Endothelial cell of umbilical vein (primary cell): Measurements from ENCODE around the gene ITPRID2. TPM values are rescaled to one million over a fixed set of nuclear protein-coding genes. Genes with fewer than 3 reads are reported as not detected.

Experiments
- BruUV-seq: library from RNA; stranded (reverse); fragments of 400-500 nt; replicated peaks from 2 replicates; lab custom pipeline; 2021; lab: Mats Ljungman, UMichigan
- CTCF ChIA-PET: fragments of 300-600, 350-600 bp; sonication (Branson Sonifier 250); formaldehyde crosslinking; loops from one replicate; lab custom pipeline; 2021; ENCODE audit warnings: antibody characterized with exemption, inconsistent platforms; lab: Charles Lee
- POLR2A ChIA-PET: fragments of 300-600, 350-600 bp; sonication (Branson Sonifier 250); formaldehyde crosslinking; loops from one replicate; lab custom pipeline; 2021; ENCODE audit warnings: antibody characterized with exemption, inconsistent platforms; lab: Charles Lee
- DNase-seq: peaks from one replicate; pipeline ENCODE4 v3.0.0-alpha.2; 2011; ENCODE audit warnings: low read depth, low spot score
- FAIRE-seq: peaks from 2 replicates; lab custom pipeline; 2011; peaks lifted over from hg19 to GRCh38; lab: Jason Lieb, UNC
- H2AFZ ChIP-seq: 2 replicates; pipeline ENCODE4 v1.6.0; 2012; ENCODE audit warnings: low read depth, low read length, control low read depth, inconsistent platforms
- H3K27ac ChIP-seq: 2 replicates; pipeline ENCODE4 v1.5.1; 2011; ENCODE audit warnings: low read depth, mild to moderate bottlenecking, control low read depth, low read length, moderate library complexity; ENCODE audit not compliant: insufficient read depth
- H3K27me3 ChIP-seq, 2 experiments: 2 replicates each; pipeline versions ENCODE4 v1.6.0 to v1.6.1; 2011; ENCODE audit warnings: low read length in 2 of 2, mixed read lengths in 1 of 2; ENCODE audit not compliant: control insufficient read depth in 2 of 2, insufficient read depth in 2 of 2
- H3K36me3 ChIP-seq, 2 experiments: 2 replicates in 1 of 2; 3 replicates in 1 of 2; pipeline ENCODE4 v1.5.1; 2011; ENCODE audit warnings: low read length in 2 of 2, mild to moderate bottlenecking in 1 of 2, moderate library complexity in 1 of 2; ENCODE audit not compliant: control insufficient read depth in 2 of 2, insufficient read depth in 2 of 2; ENCODE audit errors: extremely low read depth in 1 of 2
- H3K4me1 ChIP-seq: 3 replicates; pipeline ENCODE4 v1.5.1; 2011; ENCODE audit warnings: mild to moderate bottlenecking, low read length; ENCODE audit not compliant: control insufficient read depth, insufficient read depth; ENCODE audit errors: extremely low read depth
- H3K4me2 ChIP-seq: 2 replicates; pipeline ENCODE4 v1.6.1; 2011; ENCODE audit warnings: low read length, control low read depth, mixed read lengths; ENCODE audit not compliant: insufficient read depth
- H3K4me3 ChIP-seq, 3 experiments: fragments of 200-600 bp in 1 of 3; sonication (generic), shearing (Covaris generic) in 1 of 3; replicated peaks in 1 of 3; 2 replicates each; pipeline ENCODE4 v1.5.1; 2011 to 2016; ENCODE audit warnings: control low read depth in 3 of 3, low read length in 3 of 3, mild to moderate bottlenecking in 2 of 3, inconsistent platforms in 1 of 3, low read depth in 1 of 3, moderate library complexity in 1 of 3; ENCODE audit not compliant: insufficient read depth in 1 of 3
- H3K79me2 ChIP-seq: 2 replicates; pipeline ENCODE4 v1.6.0; 2012; ENCODE audit warnings: low read length, inconsistent platforms; ENCODE audit not compliant: control insufficient read depth, insufficient read depth
- H3K9ac ChIP-seq: replicated peaks from 2 replicates; pipeline ENCODE3; 2011; ENCODE audit warnings: low read length, control low read depth; ENCODE audit not compliant: insufficient read depth; ENCODE audit errors: extremely low read depth
- H3K9me1 ChIP-seq: replicated peaks from 3 replicates; pipeline ENCODE4 v1.6.0; 2011; ENCODE audit warnings: mild to moderate bottlenecking, low read length; ENCODE audit not compliant: control insufficient read depth, insufficient read depth; ENCODE audit errors: extremely low read depth
- H3K9me3 ChIP-seq: replicated peaks from 2 replicates; pipeline ENCODE4 v1.5.1; 2012; ENCODE audit warnings: low read length, inconsistent platforms; ENCODE audit not compliant: control insufficient read depth, insufficient read depth
- H4K20me1 ChIP-seq: replicated peaks from 2 replicates; pipeline ENCODE3; 2011; ENCODE audit warnings: mild to moderate bottlenecking, low read length; ENCODE audit not compliant: control insufficient read depth, insufficient read depth; ENCODE audit errors: extremely low read depth
- CTCF ChIP-seq, 2 donors: IDR thresholded peaks; 1 replicate in 1 of 2; 2 replicates in 1 of 2; pipeline ENCODE4 v1.5.1; 2011; ENCODE audit warnings: low read length in 2 of 2, mild to moderate bottlenecking in 2 of 2, moderate library complexity in 2 of 2, control low read depth in 1 of 2, inconsistent platforms in 1 of 2, low read depth in 1 of 2; ENCODE audit not compliant: insufficient read depth in 1 of 2; ENCODE audit errors: extremely low read depth in 1 of 2
- GATA2 ChIP-seq: IDR thresholded peaks from 2 replicates; pipeline ENCODE4 v1.7.0; 2011; ENCODE audit warnings: low read depth, mild to moderate bottlenecking, moderate library complexity, mixed read lengths, low read length; ENCODE audit not compliant: insufficient read length, insufficient read depth
- MAX ChIP-seq: IDR thresholded peaks from 2 replicates; pipeline ENCODE4 v1.6.1; 2011; ENCODE audit not compliant: insufficient read depth, insufficient read length
- MYC ChIP-seq: IDR thresholded peaks from one replicate; pipeline ENCODE4 v1.6.1; 2011; ENCODE audit warnings: mild to moderate bottlenecking, low read depth, low read length
- POLR2A ChIP-seq: IDR thresholded peaks from 2 replicates; pipeline ENCODE4 v1.6.1; 2012; ENCODE audit warnings: low read depth, mild to moderate bottlenecking, control low read depth, low read length
- dilution Hi-C: fragments of 300-500 bp; cut with MboI; formaldehyde crosslinking; loops from one replicate; pipeline ENCODE4 v1.15.0; 2019; ENCODE audit warnings: low sequenced_read_pairs; ENCODE audit not compliant: extremely low pct_ligation_motif_present
- intact Hi-C: fragments of 100-400 bp; cut with micrococcal nuclease; formaldehyde crosslinking; loops from one replicate; pipeline ENCODE4 v1.10.0; 2022
- polyA plus RNA-seq, 4 experiments: library from polyadenylated mRNA; depleted of rRNA in 3 of 4; stranded (reverse) in 3 of 4; unstranded in 1 of 4; fragments of >200 nt; gene quantifications; 2 replicates each; pipeline versions ENCODE4 v1.2.1 to v1.2.3, GENCODE V29; 2011 to 2012; ENCODE audit warnings: missing spikeins in 1 of 4
- total RNA-seq: library from RNA; stranded (reverse); gene quantifications from 2 replicates; pipeline ENCODE4 v1.2.3, GENCODE V29; 2021

The ITPRID2 gene
- total and polyA plus RNA-seq, 2 donors (not counting 3 experiments of a cell fraction or from before 2014, with no cell fraction given): 37.6 to 272 TPM

- Histone ChIP-seq H3K4me2 (peak overlapping the region; percentile 47), H3K27ac (no peak overlapping the region), H2AFZ (no peak overlapping the region), H4K20me1 (peaks cover 11% of the 10 kb centered on the region), H3K4me1 (peaks cover 53% of the 10 kb centered on the region), H3K36me3 (peaks cover 17 to 55% of the 10 kb centered on the region in 2 experiments), H3K9ac (no peak overlapping the region), H3K9me3 (no peaks in the 10 kb centered on the region), H3K27me3 (no peaks in the 10 kb centered on the region), H3K79me2 (peaks cover 82% of the 10 kb centered on the region), H3K4me3 (no peak overlapping the region), H3K9me1 (peaks cover 2% of the 10 kb centered on the region)
- ChIA-PET POLR2A (interaction anchor here (0.7 kb wide), 1 partner anchor 8 kb away, joined by 3 read pairs; no protein-coding TSS in a partner anchor), CTCF (interaction anchor here (0.9 to 15.6 kb wide), 17 partner anchors 8 to 503 kb away, joined by 3 to 415 read pairs (median 5); no protein-coding TSS in a partner anchor)
- DNase-seq: no peak
- no TSS peak for BruUV-seq
- TF ChIP-seq POLR2A (peak; percentile 5), GATA2 (no peak)
- intact Hi-C loops (loop anchor here (5.0 to 10.0 kb wide), 3 partner anchors 230 to 752 kb away; no protein-coding TSS in a partner anchor), dilution Hi-C loops (loop anchor here (25.0 kb wide), 1 partner anchor 140 kb away; no protein-coding TSS in a partner anchor)
- no peak for FAIRE-seq
These were observed 11.1 kb downstream of the ITPRID2 start for GRCh38 chr2:181902625-181903024.

DNA sequence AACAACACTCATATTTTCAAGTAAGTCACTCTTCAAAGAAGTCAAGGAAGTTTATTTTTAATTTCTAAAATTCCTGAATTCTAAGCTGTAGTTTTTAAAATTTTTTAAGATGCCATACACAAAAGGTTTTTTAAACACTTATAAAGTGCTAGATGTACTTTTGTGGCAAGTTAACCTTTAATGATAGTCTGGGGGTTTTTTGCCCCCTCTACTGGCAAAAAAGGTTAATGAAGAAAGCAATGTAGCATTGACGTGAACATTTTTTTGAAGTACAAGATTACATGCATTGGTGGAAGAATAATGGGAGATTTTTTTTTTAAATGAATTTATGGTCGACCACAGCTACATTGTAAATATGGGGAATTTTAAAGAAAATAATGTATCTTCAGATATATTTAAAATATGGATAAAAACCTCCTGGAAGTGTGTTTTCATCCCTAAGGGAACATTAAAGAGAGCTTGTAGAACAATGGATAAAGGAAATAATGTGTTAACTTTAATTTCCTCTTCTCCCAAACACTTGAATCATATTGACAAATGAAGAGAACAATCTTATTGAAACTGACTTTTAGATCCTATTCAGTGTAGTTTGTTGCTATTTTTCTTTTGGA, 12.6 kb downstream of the ITPRID2 start:
- BruUV-seq: no TSS peak
- Histone ChIP-seq H4K20me1 (peaks cover 11% of the 10 kb centered on the region), H3K4me1 (peaks cover 48% of the 10 kb centered on the region), H2AFZ (no peak overlapping the region), H3K9me1 (no peaks in the 10 kb centered on the region), H3K9me3 (no peaks in the 10 kb centered on the region), H3K27me3 (no peaks in the 10 kb centered on the region), H3K4me2 (peak overlapping the region; percentile 67), H3K79me2 (peaks cover 87% of the 10 kb centered on the region), H3K36me3 (peaks cover 17 to 48% of the 10 kb centered on the region in 2 experiments), H3K27ac (peak overlapping the region; percentile 29), H3K9ac (peak overlapping the region; percentile 21), H3K4me3 (peak overlapping the region in 1 of 3 experiments; percentile 23)
- ChIA-PET POLR2A (interaction anchor here (0.7 to 0.9 kb wide), 2 partner anchors 14 to 161 kb away, joined by 4 to 8 read pairs; no protein-coding TSS in a partner anchor), CTCF (interaction anchor here (0.6 to 15.6 kb wide), 42 partner anchors 9 to 1780 kb away, joined by 3 to 415 read pairs (median 5); partner anchors contain the start of gene ITPRID2)
- TF ChIP-seq CTCF (IDR thresholded peaks at IDR 0.05; ENCODE audit: extremely low read depth in 1 of 2, insufficient read depth in 1 of 2, low read depth in 1 of 2, low read length in 2 of 2) (peak; percentile 40 to 50), MAX (no peak), MYC (no peak)
- FAIRE-seq (no peak), DNase-seq (peak; percentile 89)
- intact Hi-C loops (loop anchor here (1.0 to 10.0 kb wide), 7 partner anchors 93 to 751 kb away; no protein-coding TSS in a partner anchor), dilution Hi-C loops (loop anchor here (25.0 kb wide), 1 partner anchor 142 kb away; no protein-coding TSS in a partner anchor)
